MG63 (cell line): ENCODE measurements around the gene TF. TPM values are rescaled to one million over a fixed set of nuclear protein-coding genes. Genes with fewer than 3 reads are reported as not detected.

Source experiments
- total RNA-seq: library from RNA; depleted of rRNA; stranded (reverse); fragments of >200 nt; shearing (Covaris generic); gene quantifications from 2 replicates; pipeline ENCODE4 v1.2.3, GENCODE V29; 2014; ENCODE audit warnings: low replicate concordance; rRNA removed

Gene TF
- total RNA-seq, 1 experiment from 2014 or later = not detected

Other genes with a start within 250 kb of the TF start
- 136 and 146 TPM in 2 replicates for gene CDV3, start 172.7 kb upstream of the TF start, total RNA-seq
- 52.2 and 64.0 TPM in 2 replicates for gene TOPBP1, start 84.5 kb upstream of the TF start, total RNA-seq
- gene SRPRB, start 59.4 kb downstream of the TF start, total RNA-seq = 83.0 and 173 TPM in 2 replicates
- 3.3 and 4.0 TPM in 2 replicates for gene RAB6B, start 149.5 kb downstream of the TF start, total RNA-seq